Measurements from ENCODE around the gene SLC39A7. TPM values are rescaled to one million over a fixed set of nuclear protein-coding genes. Genes with fewer than 3 reads are reported as not detected.
A peak's percentile ranks its signal among the peaks of the same experiment; 100 is the strongest.

SLC39A7 gene
- polyA plus RNA-seq, 1 donor (not counting 4 experiments of a cell fraction or from before 2014, with no cell fraction given), result 54.0 TPM

DNA sequence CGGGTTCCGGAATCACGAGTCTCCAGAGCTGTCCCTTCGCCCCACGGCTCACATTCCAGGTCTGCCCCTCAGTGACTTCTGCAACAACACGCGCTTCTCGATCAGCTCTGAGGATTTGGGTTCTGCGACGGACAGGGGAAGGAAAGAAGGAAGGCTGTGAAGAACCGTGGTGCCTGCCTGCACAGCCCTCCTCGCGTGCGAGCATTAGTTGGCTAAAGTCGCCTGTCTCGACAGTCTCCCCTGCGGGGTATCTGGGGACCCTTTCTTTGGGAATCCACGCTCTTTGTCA lies 47.9 kb downstream of the SLC39A7 start:
- dilution Hi-C loops (cut with MboI; ENCODE audit: extremely low pct_ligation_motif_present, low sequenced_read_pairs), result no loop called here
- no peak for DNase-seq (ENCODE audit: low read depth, low spot score)
- no peaks in the 10 kb centered on the region for H3K9me1 ChIP-seq (ENCODE audit: control insufficient read depth, extremely low read depth, insufficient read depth, low read length)
- peak overlapping the region; percentile 83 for H3K9ac ChIP-seq (ENCODE audit: control insufficient read depth, extremely low read depth, insufficient read depth, low read length)
- H3K36me3 ChIP-seq (ENCODE audit: control insufficient read depth in 2 of 2, extremely low read depth in 1 of 2, insufficient read depth in 2 of 2, low read length in 2 of 2), result peaks cover 0 to 10% of the 10 kb centered on the region in 2 experiments
- H3K27ac ChIP-seq (ENCODE audit: control insufficient read depth, insufficient read depth, low read length), result peak overlapping the region; percentile 93
- no peaks in the 10 kb centered on the region for H3K9me3 ChIP-seq (ENCODE audit: control insufficient read depth, low read depth, low read length)
- H3K79me2 ChIP-seq (ENCODE audit: control insufficient read depth, insufficient read depth, low read length), result no peaks in the 10 kb centered on the region
- H3K4me3 ChIP-seq (ENCODE audit: control insufficient read depth in 2 of 3, extremely low read depth in 1 of 3, insufficient read depth in 2 of 3, low read depth in 1 of 3, low read length in 3 of 3), result peak overlapping the region; percentile 27 to 84 (median 75)
- H3K4me2 ChIP-seq (ENCODE audit: control insufficient read depth, extremely low read depth, insufficient read depth, low read depth, low read length), result peak overlapping the region; percentile 100
- no peaks in the 10 kb centered on the region for H3K27me3 ChIP-seq (ENCODE audit: control insufficient read depth, extremely low read depth, insufficient read depth, low read length)
- no peak for FAIRE-seq
- no peaks in the 10 kb centered on the region for H4K20me1 ChIP-seq (ENCODE audit: control insufficient read depth, extremely low read depth, insufficient read depth, low read length)
- H2AFZ ChIP-seq (ENCODE audit: control insufficient read depth, low read length), result peak overlapping the region; percentile 90
- H3K4me1 ChIP-seq (ENCODE audit: control insufficient read depth, extremely low read depth, insufficient read depth, low read length), result peaks cover 26% of the 10 kb centered on the region
- TF ChIP-seq, protein P1, sequence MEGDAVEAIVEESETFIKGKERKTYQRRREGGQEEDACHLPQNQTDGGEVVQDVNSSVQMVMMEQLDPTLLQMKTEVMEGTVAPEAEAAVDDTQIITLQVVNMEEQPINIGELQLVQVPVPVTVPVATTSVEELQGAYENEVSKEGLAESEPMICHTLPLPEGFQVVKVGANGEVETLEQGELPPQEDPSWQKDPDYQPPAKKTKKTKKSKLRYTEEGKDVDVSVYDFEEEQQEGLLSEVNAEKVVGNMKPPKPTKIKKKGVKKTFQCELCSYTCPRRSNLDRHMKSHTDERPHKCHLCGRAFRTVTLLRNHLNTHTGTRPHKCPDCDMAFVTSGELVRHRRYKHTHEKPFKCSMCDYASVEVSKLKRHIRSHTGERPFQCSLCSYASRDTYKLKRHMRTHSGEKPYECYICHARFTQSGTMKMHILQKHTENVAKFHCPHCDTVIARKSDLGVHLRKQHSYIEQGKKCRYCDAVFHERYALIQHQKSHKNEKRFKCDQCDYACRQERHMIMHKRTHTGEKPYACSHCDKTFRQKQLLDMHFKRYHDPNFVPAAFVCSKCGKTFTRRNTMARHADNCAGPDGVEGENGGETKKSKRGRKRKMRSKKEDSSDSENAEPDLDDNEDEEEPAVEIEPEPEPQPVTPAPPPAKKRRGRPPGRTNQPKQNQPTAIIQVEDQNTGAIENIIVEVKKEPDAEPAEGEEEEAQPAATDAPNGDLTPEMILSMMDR (optimal IDR thresholded peaks at IDR 0.05 in 1 of 3, IDR thresholded peaks at IDR 0.05 in 1 of 3, conservative IDR thresholded peaks at IDR 0.05 in 1 of 3; ENCODE audit: extremely low read depth in 1 of 3, insufficient read depth in 2 of 3, low read length in 3 of 3), result no peak
- no peak for TF ChIP-seq EZH2 (IDR thresholded peaks at IDR 0.05; ENCODE audit: low read length)

DNA sequence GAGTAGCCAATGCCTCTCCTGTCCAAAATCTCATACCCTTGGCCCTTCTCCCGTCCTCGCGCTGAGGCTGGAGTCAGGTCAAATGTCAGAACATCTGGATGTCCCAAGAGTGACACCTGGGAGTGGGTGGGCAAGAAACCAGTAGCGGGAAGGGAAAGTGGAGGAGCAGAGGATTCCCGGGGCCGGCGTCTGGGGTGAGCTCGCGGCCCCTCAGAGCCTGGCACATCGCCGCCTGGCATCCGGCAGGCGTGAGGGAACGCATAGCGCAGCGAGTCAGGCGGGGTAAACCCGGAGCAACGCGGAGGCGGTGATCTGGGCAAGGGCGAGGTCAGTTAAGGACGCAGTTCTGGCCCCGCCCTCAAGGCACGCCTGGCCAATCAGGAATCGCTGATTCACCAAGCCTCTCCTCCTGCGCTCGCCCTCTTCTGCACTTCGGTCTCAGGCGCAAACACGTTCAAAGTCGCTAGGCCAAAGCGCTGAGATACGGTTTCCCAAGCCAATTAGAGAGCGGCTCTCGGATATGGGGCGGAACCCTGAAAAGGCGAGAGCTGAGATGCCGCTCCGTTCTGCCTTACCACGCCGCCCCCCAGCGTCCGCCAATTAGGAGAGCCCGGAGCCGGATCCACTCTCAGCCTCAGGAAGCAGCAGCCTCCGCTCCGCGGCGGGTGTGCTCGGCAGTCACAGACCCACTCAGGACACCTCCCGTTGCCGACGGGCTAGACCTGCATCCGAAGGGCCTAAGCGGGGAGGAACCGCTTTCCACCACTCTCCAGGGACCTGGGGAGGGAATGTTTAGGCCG lies 48.5 kb downstream of the SLC39A7 start:
- DNase-seq (ENCODE audit: low read depth, low spot score) (peak; percentile 92), FAIRE-seq (peak; percentile 81)
- no peaks in the 10 kb centered on the region for H3K79me2 ChIP-seq (ENCODE audit: control insufficient read depth, insufficient read depth, low read length)
- no peaks in the 10 kb centered on the region for H4K20me1 ChIP-seq (ENCODE audit: control insufficient read depth, extremely low read depth, insufficient read depth, low read length)
- peak overlapping the region; percentile 53 to 84 (median 75) for H3K4me3 ChIP-seq (ENCODE audit: control insufficient read depth in 2 of 3, extremely low read depth in 1 of 3, insufficient read depth in 2 of 3, low read depth in 1 of 3, low read length in 3 of 3)
- peak overlapping the region; percentile 88 for H3K9ac ChIP-seq (ENCODE audit: control insufficient read depth, extremely low read depth, insufficient read depth, low read length)
- no peaks in the 10 kb centered on the region for H3K9me1 ChIP-seq (ENCODE audit: control insufficient read depth, extremely low read depth, insufficient read depth, low read length)
- TF ChIP-seq, protein P1 (optimal IDR thresholded peaks at IDR 0.05 in 1 of 3, IDR thresholded peaks at IDR 0.05 in 1 of 3, conservative IDR thresholded peaks at IDR 0.05 in 1 of 3; ENCODE audit: extremely low read depth in 1 of 3, insufficient read depth in 2 of 3, low read length in 3 of 3), result peak in 1 of 3 experiments; percentile 25
- TF ChIP-seq EZH2 (IDR thresholded peaks at IDR 0.05; ENCODE audit: low read length), result no peak
- H3K9me3 ChIP-seq (ENCODE audit: control insufficient read depth, low read depth, low read length), result no peaks in the 10 kb centered on the region
- dilution Hi-C loops (cut with MboI; ENCODE audit: extremely low pct_ligation_motif_present, low sequenced_read_pairs), result no loop called here
- H3K27ac ChIP-seq (ENCODE audit: control insufficient read depth, insufficient read depth, low read length), result peak overlapping the region; percentile 96
- peak overlapping the region; percentile 91 for H2AFZ ChIP-seq (ENCODE audit: control insufficient read depth, low read length)
- H3K27me3 ChIP-seq (ENCODE audit: control insufficient read depth, extremely low read depth, insufficient read depth, low read length), result no peaks in the 10 kb centered on the region
- H3K36me3 ChIP-seq (ENCODE audit: control insufficient read depth in 2 of 2, extremely low read depth in 1 of 2, insufficient read depth in 2 of 2, low read length in 2 of 2), result peaks cover 0 to 10% of the 10 kb centered on the region in 2 experiments
- peak overlapping the region; percentile 100 for H3K4me2 ChIP-seq (ENCODE audit: control insufficient read depth, extremely low read depth, insufficient read depth, low read depth, low read length)
- H3K4me1 ChIP-seq (ENCODE audit: control insufficient read depth, extremely low read depth, insufficient read depth, low read length), result peaks cover 26% of the 10 kb centered on the region
